GM21526 (cell line): ENCODE results near the gene LRRC25.

Experiments used
- ATAC-seq: cut with Tn5 transposase; IDR thresholded peaks from one replicate; pipeline ENCODE4 v1.9.1; 2021; ENCODE audit warnings: moderate library complexity; ENCODE audit not compliant: unreplicated experiment, low FRiP score

Gene LRRC25

GRCh38 chr19:18436671-18437490 is 39.5 kb upstream of the LRRC25 start:
- peak; percentile 38 for ATAC-seq

GRCh38 chr19:18435842-18436670 is 38.6 kb upstream of the LRRC25 start:
- no peak for ATAC-seq

GRCh38 chr19:18435178-18435841 is 37.9 kb upstream of the LRRC25 start:
- ATAC-seq = no peak

- no peak for ATAC-seq
These were observed 37.2 kb upstream of the LRRC25 start for GRCh38 chr19:18434411-18435175.

DNA sequence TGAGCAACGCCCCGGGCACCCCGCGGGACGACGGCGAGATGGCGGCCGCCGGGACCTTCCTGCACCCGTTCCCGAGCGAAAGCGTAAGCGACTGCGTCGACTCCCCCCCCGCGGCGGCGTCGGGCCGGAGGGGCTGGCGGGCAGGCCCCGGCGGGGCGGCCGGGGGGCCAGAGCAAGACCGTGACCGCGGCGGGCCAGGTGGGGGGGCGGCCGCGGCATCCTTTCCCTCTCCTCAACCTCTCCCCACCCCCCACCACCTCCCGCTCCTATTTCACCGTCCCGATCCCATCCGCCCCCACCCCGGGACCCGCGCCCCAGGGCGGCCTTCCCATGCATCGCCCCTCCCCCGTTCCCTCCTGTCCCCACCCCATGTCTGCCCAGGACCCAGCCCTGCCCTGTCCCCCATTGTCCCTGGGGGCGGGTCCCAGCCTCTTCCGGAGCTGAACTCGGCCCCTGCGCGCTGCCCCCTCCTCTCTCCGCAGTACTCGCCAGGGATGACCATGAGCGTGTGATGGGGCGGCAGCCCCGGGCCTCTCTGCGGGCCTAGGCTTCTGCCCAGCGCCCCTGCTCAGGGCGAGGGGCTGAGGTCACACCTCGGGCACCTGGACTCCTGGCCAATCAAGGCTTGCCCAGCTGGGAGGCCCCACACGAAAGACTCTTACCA is 36.4 kb upstream of the LRRC25 start:
- ATAC-seq = no peak

- ATAC-seq = no peak
These were observed 35.7 kb upstream of the LRRC25 start for GRCh38 chr19:18433015-18433691.

- ATAC-seq = no peak
These were observed 35.0 kb upstream of the LRRC25 start for GRCh38 chr19:18432275-18433014.

DNA sequence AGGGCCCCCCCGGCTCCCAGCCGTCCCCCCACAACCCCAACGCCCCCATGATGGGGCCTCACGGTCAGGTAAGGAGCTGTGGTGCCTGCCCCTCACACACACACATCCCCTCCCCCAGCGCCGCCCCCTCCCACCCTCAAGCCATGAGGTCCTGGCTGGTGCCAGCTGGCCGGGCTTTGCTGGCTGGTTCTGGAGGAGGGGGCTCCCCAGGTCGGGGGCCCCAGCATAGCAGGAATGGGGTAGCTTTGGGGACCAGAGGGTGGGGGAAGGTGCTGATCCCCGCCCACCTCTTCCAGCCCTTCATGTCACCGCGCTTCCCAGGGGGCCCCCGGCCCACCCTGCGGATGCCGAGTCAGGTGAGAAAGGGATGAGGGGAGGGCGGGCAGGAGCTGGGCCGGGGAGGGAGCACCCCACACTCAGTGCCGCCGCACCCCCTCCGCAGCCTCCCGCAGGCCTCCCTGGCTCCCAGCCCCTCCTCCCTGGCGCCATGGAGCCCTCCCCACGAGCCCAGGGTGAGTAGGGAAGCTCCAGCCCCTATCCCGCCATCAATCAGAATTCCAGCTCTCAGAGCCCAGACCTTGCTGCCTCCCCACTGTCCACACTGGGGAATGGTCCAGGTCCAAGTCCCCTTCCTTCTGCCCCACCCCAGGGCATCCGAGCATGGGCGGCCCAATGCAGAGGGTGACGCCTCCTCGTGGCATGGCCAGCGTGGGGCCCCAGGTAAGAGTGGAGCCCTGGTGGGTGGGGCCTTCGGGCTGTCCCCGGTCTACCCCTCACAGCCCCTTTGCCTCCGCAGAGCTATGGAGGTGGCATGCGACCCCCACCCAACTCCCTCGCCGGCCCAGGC is 34.2 kb upstream of the LRRC25 start:
- ATAC-seq = no peak

DNA sequence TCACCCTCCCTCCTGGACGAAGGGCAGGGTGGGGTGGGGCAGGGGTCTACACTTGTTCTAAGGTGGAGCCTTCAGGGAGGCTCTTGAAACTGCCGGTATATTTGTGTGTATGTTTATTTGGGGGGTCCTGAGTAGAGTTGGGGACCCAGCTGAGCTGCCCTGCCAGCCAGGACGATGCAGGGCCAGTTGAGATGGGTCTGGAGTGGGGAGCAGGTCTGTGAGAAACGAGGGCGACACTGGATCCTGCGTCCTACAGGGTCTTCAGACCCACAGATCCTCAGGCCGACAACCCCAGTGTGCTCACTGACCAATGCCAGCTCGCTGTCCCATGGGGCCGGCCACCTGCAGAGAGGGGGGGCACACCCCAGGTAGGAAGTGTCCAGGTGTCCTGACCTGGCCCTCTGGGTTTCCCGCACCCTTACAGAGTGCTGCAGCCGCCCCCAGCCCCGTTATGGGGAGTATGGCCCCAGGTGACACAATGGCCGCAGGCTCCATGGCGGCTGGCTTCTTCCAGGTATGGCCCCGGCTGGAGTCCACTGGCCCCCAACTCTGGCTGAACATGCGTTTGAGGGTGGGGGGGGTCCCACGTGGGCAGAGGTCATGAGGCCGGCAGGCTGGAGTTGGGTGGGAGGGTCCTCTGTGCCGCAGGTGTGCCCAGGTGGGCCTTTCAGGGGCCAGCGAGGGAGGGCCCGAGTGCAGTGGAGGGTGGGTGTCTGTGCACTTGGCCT is 33.2 kb upstream of the LRRC25 start:
- no peak for ATAC-seq

DNA sequence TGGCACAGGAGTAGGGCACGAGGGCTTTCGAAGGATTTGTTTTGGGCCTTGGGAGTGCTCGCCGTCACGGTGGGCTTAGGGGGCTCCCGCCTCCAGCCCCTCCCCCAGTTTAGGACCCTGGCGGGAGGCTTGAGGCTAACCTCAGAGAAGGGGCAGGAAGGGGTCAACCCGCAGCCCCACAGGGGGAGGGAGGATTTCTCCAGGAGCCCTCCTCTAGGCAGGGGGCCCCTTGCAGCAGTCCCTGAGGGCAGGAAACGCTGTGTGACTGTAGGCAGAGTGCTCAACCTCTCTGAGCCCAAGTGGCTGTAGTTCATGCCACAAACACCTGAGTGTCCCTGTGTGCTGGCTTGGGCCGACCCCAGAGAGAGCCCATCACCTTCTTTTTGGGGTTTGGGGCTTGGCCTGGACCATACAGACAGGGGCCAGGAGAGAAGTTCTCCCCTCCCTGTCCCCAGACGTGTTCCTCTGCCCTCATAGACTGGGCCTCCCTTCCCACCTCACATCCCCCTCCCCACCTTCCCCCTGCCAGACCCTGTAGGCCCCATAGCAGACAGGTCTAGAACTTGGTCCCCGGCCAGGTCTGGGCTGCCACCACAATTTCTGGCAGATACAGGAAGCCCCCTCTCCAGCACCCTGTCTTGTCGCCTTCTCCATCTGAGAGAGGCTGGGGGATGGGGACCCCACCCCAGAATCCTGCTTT is 32.4 kb upstream of the LRRC25 start:
- ATAC-seq = no peak

- no peak for ATAC-seq
These were observed 31.6 kb upstream of the LRRC25 start for GRCh38 chr19:18428787-18429674.

DNA sequence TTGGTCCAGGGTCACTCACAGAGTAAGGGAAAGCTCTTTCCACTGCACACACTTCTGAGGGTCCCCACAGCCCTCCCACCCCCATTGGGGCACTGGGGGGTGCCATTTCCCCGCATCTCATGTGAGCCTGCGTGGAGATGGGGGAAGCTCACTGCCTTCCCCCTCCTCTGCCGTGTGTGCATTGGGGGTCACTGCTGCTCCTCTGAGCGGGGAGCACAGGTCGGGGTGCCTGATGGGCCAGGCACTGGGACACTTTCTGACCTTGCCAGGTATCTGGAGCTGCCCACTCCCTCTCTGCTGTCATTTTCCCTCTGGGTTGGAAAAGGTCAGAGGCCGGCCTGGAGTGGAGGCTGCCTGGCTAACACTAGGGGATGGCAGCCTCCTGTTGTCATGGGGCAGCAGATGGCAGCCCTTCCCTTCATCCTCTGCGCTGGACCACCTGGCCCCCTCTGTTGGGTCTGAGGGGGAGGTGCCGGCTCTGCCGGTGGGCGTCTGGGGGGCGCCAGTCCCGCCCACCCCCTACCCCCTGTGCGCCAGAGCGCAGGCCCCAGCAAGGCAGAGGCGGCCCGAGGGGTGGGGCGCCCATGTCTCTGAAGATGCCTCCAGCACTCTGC is 30.9 kb upstream of the LRRC25 start:
- ATAC-seq = no peak

- no peak for ATAC-seq
These were observed 30.3 kb upstream of the LRRC25 start for GRCh38 chr19:18427743-18428113.

- no peak for ATAC-seq
These were observed 29.8 kb upstream of the LRRC25 start for GRCh38 chr19:18427080-18427742.

- ATAC-seq = no peak
These were observed 29.0 kb upstream of the LRRC25 start for GRCh38 chr19:18426416-18426767.
